Heart left ventricle (tissue), 13 donors: ENCODE data around the gene ANO2.

Experiments
- CTCF ChIP-seq, 12 donors: fragments of 200-600 bp; sonication (generic) in 4 of 12; IDR thresholded peaks; one replicate each; pipeline versions ENCODE4 v1.5.0 to v1.8.0; 2018 to 2022; ENCODE audit warnings: antibody characterized with exemption in 12 of 12, mild to moderate bottlenecking in 5 of 12
- POLR2A ChIP-seq, 2 donors: fragments of 450-650 bp; IDR thresholded peaks; one replicate each; pipeline ENCODE4 v1.6.1; 2017; ENCODE audit warnings: antibody characterized with exemption in 2 of 2, mild to moderate bottlenecking in 2 of 2, moderate library complexity in 2 of 2
- donor health status: ischemic (EF 13 %, LVEDD 7.1; RV severe dilation, severe dysfunction).
- donor health status: DM: no; HTN: yes; CAD: no.
- donor health status: DM: no; HTN: no; CAD: no.
- donor health status: ischemic (EF 25% LVEDD 6.9; RV normal size, moderate dysfunction).
- donor health status: ischemic (EF 25% LVEDD 5.7; RV mildly dilated, moderate dysfunction).
- donor health status: ischemic (EF 35%, LVEDD 5.7; RV mildly dilated, moderate dysfunction).
- donor health status: nonischemic (EF 11% LVEDD 7.7; RV severe dilation, severe dysfunction).
- donor health status: DM: yes; HTN: yes; CAD: no.
- donor health status: PGD.
- donor health status: ischemic (EF 29% LVEDD 5.4; RV normal size, mild dysfunction).
- donor health status: nonischemic (EF 23%, LVEDD 6.1; RV moderate dilation, normal function).

GRCh38 chr12:5650281-5650680, 294.8 kb downstream of the ANO2 start:
- TF ChIP-seq CTCF (IDR thresholded peaks at IDR 0.05) (no peak), POLR2A (IDR thresholded peaks at IDR 0.05) (no peak)
